GM21367 (cell line): ENCODE measurements around the gene GNB5.
"Not testable (repeated sequence)": the region's sequence is repeated elsewhere in the genome, so short reads cannot be mapped to it uniquely, and the experiment has no call there.

Experiments
- ATAC-seq: cut with Tn5 transposase; IDR thresholded peaks from one replicate; pipeline ENCODE4 v1.9.1; 2021; ENCODE audit not compliant: unreplicated experiment

Gene GNB5

DNA sequence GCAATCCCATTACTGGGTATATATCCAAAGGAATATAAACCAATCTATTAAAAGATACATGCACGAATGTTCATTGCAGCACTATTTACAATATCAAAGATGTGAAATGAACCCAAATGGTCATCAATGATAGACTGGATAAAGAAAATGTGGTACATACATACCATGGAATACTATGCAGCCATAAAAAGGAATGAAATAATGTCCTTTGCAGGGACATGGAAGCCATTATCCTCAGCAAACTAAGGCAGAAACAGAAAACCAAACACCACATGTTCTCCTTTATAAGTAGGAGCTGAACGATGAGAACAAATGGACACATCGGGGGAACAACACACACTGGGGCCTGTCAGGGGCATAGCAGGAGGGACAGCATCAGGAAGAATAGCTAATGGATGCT is 21.0 kb downstream of the GNB5 start:
- not testable (repeated sequence) for ATAC-seq

DNA sequence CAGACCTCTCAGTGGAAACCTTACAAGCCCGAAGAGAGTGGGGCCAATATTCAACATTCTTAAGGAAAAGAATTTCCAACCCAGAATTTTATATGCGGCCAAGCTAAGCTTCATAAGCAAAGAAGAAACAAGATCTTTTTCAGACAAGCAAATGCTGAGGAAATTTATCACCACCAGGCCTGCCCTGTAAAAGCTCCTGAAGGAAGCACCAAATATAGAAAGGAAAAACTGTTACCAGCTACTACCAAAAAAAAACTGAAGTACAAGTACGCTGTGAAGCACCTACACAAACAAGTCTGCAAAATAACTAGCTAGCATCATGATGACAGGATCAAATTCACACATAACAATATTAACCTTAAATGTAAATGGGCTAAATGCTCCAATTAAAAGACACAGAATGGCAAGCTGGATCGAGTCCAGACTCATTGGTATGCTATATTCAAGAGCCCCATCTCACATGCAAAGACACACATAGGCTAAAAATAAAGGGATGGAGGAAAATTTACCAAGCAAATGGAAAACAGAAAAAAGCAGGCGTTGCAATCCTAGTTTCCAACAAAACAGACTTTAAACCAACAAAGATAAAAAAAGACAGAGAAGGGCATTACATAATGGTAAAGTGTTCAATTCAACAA is 25.6 kb downstream of the GNB5 start:
- not testable (repeated sequence) for ATAC-seq

DNA sequence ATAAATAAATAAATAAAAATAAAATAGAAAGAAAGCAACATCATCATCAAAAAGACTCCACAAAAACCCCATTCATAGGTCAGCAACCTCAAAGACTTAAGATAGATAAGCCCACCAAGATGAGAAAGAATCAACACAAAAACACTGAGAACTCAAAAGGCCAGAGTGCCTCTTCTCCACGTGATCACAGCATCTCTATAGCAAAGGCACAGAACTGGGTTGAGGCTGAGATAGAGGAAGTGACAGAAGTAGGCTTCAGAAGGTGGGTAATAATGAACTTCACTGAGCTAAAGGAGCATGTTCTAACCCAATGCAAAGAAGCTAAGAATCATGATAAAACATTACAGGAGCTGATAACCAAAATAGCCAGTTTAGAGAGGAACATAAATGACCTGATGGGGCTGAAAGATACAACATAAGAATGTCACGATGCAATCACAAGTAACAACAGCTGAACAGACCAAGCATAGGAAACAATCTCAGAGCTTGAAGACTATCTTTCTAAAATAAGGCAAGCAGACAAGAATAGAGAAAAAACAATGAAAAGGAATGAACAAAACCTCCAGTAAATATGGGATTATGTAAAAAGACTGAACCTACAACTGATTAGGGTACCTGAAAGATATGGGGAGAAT is 26.4 kb downstream of the GNB5 start:
- ATAC-seq = no peak

DNA sequence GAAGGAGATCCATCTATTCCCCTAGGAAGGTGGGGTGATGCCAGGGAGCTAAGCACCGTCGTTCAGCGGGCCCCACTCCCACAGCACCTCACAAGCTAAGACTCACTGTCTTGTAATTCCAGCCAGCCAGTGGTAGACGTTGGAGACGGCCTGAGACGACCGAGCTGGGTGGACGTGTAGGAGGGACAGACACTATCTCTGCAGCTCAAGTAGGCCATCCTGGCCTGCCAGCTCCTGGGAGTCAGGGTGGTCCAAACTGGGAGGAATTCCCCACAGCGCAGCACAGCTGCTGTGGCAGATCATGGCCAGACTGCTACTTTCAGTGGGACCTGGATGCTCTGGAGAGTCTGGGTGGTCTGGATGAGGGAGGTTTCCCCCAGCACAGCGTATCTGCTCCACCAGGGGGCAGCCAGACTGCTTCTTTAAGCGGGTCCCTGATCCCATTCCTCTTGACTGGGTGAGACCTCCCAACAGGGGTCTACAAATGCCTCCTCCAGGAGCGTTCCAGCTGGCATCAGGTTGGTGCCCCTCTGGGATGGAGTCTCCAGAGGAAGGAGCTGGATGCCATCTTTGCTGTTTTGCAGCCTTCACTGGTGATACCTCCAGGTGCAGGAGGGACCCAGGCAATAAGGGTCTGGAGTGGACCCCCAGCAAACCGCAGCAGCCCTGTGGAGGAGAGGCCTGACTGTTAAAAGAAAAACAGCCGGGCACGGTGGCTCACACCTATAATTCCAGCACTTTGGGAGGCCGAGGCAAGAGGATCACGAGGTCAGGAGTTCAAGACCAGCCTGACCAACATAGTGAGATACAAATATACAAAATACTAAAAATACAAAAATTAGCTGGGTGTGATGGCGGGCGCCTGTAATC is 27.6 kb downstream of the GNB5 start:
- no peak for ATAC-seq

DNA sequence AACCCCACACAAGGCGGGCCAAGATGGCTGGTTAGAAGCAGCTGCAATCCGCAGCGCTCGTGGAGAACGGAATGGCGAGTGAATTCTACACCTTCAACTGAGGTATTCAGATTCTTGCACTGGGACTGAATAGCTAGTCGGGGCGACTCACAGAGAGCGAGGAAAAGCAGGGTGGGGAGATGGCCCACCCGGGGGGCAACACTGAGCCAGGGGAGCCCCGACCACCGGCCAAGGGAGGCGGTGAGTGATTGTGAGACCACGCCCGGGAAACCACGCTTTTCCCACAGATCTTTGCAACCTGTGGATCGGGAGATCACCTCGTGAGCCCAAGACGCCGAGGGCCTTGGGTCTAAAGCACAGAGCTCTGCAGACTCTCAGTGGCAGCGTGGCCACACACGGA is 28.3 kb downstream of the GNB5 start:
- ATAC-seq = no peak

DNA sequence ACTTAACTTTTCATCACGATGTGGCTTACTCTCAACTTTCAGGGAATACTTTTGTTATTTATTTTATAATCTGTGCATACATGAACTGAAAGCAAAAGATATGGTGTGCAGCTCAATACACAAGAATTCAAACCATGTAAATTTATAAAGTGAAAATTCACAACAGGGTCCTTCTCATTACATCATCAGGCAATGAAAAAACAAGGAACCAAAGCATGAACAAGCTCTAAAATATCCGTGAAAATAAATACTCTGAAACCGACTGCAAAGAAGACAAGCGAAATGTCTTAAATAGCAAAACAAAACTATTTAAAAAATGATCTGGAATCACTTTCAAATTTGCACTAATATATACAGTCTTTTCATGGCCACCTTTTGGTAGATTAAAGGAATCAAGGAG is 28.9 kb downstream of the GNB5 start:
- no peak for ATAC-seq

DNA sequence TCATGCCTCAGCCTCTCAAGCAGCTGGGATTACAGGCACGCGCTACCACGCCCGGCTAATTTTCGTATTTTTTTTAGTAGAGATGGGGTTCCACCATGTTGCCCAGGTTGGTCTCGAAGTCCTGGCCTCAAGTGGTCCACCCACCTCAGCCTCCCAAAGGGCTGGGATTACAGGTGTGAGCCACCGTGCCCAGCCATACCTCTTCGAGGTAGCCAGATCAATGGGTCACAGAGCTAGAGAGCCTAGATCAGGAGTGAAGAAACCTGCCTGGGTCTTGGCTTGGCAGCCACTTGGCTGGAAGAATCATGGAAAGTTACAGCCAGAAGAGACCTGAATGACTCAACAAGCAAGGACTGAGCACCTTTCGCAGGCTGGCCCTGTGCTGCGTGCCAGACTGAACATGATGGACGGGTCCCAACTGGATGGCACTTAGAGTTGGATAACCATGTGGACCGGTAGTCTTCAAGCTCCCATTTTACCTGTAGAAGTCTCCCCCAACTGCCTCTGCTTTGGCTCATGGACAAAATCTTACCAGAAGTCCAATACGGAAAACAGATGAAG is 29.7 kb downstream of the GNB5 start:
- no peak for ATAC-seq

DNA sequence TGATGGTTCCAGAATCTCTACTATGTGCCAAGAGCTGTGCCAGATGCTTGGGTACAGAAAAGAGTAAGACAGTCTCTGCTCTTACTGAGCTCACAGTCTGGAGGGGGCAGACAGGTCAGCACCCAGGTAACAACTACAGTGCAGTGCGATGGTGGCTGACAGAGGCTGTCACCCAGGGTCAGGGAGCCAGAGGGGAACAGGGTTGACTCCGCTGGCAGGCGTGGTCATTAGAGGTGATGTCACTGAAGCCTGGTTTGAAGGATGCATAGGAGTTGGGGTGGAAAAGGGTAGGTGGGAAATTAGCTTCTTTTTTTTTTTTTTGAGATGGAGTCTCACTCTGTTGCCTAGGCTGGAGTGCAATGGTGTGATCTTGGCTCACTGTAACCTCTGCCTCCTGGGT is 31.5 kb downstream of the GNB5 start:
- ATAC-seq = no peak

DNA sequence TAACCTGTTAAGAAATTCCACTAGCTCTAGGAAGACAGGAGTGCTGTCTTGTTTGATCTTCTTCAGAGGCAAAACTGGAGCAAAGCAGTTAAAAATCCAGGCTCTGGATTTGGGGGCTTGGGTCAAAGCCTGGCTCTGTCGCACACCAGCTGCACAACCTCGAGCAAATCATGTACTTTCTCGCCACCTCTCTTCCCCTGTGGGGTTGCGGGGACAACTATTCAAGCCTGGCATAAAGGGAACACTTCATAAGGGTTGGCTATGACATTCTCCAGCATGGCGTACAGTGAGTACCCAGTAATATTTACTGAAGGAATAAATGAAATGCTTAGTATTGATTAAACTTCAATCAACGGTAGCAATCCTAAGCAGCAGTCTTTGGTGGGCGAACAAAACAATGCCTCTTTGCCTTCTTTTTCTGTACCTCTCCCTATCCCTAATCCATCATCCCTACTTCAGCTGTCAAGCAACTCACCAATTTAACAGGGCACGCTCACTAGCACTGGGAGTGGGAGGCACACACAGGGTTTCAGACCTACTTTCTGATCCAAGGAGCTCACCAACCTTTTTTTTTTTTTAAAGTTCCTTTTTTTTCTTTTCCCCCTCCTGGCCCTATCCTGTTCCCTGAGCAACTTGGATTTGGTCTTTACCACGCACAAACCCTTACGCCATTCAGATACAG is 33.0 kb downstream of the GNB5 start:
- ATAC-seq = no peak

DNA sequence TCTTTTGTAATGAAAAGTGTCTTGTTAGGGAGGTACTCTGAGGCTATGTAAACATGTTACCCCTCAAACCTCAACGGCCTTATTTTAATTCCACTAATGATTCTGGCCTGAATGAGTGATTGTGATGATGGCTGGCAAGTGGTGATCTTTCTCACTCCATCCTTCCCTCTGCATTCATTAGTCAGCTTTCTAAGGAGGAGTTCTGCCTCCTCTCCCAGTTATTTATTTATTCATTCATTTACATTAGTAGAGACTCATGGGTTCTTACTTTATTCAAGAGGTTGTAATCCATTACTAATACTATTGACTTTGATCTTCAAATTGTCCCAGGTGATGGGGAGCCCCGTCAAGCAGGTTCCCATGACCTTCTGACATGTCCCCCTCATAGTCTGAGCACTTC is 35.3 kb downstream of the GNB5 start:
- ATAC-seq = no peak

DNA sequence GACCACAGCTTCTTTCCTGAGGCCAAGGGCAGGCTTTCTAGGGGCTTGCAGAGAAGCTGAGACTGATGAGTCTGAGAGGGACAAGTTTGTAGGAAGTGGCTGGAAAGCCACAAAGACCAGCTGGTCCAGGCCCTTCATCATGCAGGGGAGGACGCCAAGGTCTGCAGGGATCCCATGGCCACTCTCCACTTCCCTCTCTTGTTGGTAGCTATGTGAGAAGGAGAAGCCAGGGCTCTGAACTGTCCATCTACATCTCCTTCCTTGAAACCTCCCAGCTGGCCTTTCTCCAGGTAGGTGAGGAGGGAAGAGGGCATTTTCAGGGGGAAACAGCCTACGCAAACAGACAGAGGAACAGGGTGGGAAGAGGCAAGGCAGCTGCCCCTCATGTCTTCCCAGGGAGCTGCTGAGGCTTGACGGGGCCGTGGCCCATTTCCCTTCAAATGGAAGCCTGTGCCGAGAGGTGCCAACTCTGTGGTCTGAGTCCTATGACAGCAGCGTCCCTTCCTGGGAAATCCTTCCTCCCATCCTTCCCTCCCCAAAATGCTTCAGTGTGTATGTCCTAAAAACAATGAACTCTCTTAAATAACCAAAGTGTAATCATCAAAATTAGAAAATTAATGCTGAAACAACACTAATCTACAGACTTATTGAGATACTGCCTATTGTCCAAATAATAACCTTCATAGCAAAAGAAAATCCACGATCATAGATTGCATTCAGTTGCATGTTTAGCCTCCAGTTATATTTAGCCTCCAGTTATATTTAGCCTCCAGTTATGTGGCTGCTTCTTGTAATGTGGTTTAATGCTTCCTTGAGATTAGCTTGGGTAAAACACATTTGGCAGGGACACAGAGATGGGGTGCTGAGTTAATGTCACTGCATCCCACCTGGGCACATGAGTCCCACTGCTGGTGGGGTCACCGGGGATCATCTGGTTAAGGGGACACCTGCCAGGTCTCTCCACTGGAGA is 36.0 kb downstream of the GNB5 start:
- no peak for ATAC-seq

DNA sequence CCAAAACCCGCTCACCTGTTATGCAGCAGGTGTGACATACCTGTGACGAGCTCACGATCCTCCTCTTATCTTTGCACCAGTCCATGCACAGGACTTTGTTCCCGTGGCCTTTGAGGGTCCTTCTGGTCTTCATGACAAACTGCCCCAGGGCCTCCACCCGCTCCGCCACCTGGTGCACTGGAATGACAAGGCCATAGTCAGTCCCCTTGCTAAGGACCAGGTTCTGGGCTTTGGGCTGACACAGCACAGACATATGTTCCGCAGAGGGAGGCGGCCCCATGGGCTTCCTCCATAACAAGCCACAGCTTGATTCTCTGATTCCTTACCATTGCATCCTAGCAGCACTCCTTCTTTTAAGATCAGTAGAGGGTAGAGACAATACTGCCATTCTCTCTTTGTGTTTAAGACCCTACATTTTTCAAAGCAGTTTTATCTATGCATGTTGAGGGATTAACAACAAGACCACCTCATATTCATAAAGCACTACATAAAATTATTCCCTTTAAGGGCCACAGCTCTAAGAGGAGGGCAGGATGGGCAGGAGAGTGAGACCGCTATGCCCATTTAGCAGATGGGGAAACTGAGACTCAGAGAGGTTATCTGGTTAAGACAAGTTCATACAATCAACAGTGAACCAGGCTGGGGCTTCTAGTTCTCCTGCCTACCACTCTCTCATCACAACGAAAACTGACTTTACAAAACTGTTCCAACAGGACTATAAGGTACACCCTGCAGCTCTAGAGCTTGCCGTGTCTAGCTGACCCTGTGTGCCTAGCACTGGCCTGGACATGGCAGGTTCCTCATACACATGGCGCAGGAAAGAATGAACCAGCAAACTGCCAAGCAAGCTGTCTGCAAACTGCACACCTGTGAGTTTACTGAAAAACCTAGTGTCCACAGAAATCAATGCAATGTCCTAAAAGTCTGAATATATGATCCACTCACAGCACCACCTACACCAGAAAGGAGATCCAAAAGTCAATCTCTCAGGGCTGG is 37.0 kb downstream of the GNB5 start:
- no peak for ATAC-seq

DNA sequence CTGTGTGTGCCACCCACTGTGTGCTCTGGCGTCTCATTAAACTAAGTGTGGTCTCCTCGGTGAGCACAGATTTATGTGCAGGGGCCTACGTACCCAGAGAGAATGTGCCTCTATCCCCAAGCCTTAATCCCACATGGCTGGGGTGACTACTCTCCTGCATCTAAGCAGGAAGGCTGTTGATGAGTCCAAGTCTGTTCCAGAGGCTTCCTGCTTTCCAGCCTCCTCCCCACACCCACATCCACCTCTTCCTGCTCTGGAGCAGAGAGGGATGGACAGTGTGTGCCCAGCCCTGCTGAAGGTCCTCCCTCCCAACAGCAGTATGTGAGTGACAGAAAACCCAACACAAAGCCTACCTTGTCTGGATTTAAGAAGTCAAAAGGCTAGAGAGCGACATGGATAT is 39.8 kb downstream of the GNB5 start:
- no peak for ATAC-seq

DNA sequence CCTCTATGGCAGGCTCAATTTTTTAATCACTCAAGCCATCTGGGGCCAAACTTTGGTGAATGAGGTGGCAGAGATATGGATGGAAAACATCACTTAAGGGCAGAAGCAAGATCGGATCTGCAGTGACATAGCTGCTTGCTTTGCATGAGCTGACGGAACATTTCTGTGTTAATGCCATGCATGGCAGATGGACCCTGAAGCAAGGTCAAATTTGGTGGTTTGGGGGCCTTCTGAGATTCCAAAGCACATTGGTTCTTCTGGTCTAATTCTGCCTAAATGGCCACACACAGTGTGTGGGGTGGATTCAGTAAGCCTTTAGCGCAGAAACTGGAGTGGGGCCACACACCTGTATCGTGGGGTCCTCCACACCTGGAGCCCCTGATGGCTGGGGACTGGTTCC is 40.3 kb downstream of the GNB5 start:
- no peak for ATAC-seq

DNA sequence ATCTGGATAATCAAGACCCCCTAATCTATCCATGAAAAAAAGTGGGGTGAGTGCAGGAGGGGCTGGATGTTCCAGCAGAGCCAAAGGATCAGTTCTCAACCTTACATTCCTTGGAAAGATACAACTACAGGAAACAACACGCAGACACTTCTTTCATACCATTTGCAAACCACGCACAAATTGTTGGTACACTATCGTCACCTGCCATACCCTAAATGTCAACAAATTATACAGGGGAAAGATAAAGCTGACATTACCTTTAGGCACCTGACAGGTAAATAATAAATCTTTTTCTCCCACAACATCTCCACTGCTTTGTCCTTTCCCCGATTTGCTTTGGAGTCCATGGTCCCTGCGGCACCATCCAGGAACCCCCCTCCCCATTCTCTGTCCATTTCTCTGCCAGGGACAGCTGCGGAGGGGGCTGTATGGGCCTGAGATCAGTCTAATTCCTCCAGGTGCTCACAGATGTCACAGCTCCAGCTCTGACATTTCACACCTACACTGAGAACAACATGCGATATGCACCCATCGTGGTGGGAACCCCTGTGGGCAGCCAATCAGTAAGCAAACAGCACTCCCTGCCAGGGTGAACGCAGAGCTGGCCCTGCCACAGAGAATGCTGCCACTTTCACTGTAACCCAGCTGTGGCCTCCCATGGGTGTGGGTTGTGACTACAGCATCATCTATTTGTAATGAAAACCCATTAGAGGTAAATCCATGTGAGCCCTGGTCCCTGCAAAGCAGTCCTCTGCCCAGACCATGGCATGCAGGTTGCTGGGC is 41.0 kb downstream of the GNB5 start:
- no peak for ATAC-seq

DNA sequence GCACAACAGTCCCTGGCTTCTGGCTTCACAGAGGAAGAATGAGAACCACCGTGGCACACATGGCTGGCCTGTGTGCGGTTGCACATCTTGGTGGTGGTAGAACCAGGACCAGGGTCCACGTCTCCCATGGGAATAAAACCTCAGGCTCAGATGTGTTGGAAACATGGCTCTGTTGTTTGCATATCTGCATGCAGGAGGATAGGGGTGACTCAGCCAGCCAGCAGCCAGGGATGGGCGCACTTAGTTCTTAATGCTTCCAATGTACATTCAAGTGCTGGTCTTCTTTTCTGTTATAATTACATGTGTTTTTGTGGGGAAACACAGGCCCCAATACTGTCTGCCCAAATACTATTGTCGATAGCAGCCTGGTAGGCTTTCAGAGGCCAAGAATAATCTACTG is 42.8 kb downstream of the GNB5 start:
- ATAC-seq = no peak

DNA sequence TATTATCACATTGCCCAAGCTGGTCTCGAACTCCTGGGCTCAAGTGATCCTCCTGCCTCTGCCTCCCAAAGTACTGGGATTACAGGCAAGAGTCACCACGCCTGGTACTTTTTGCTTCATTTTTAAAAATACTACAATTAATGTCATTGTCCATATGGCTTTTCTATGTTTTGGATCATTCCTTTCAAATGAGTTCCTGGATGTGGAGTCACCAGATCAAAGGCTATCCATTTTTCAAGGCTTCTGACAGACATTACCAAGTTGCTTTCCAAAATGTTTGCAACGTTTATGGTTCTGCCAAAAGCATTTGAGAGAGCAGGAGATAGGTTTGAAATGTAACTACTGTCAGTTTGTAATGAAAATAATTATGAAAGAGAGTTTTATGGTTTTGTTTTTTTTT is 44.4 kb downstream of the GNB5 start:
- no peak for ATAC-seq

DNA sequence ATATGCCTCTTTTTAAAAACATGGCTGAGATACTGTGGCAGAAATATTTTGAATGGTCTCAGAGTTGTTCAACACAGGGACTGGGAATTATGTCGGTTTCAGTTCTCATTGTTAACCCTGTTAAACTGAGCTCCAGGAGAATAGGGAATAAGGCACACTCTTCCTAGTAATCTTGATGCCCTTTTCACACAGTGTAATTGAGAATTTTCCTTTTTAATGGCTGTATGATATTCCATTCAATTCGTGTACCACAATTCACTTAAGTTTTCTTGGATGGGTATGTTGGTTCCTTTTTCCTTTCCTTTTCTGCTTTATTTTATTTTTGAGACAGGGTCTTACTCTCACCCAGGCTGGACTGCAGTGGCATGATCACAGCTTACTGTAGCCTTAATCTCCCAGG is 44.9 kb downstream of the GNB5 start:
- ATAC-seq = no peak
